Peyer's patch (tissue), 4 donors: ENCODE measurements around the gene TPPP. TPM values are rescaled to one million over a fixed set of nuclear protein-coding genes. Genes with fewer than 3 reads are reported as not detected.

Source experiments
- DNase-seq, 3 donors: peaks; one replicate each; pipeline ENCODE4 v3.0.0-alpha.2; 2017 to 2019
- H3K27ac ChIP-seq, 4 donors: fragments of 200-600 bp; sonication (generic); one replicate each; pipeline ENCODE4 v1.5.1; 2016 to 2019
- H3K27me3 ChIP-seq, 2 donors: fragments of 200-600 bp; sonication (generic); one replicate each; pipeline ENCODE4 v1.5.1; 2019
- H3K36me3 ChIP-seq, 3 donors: fragments of 200-600 bp; sonication (generic); one replicate each; pipeline ENCODE4 v1.5.1; 2016 to 2019
- H3K4me1 ChIP-seq, 4 donors: fragments of 200-600 bp; sonication (generic); one replicate each; pipeline ENCODE4 v1.5.1; 2016 to 2019
- H3K4me3 ChIP-seq, 4 donors: fragments of 200-600 bp; sonication (generic); 1 replicate in 3 of 4; 2 replicates in 1 of 4; pipeline ENCODE4 v1.5.1; 2016 to 2019; ENCODE audit warnings: mild to moderate bottlenecking in 1 of 4
- H3K9me3 ChIP-seq, 4 donors: fragments of 200-600 bp; sonication (generic); one replicate each; pipeline ENCODE4 v1.5.1; 2016 to 2019; ENCODE audit warnings: mild to moderate bottlenecking in 1 of 4
- CTCF ChIP-seq, 6 experiments: fragments of 450-650 bp in 4 of 6; fragments of 200-600 bp in 2 of 6; sonication (generic) in 1 of 6; IDR thresholded peaks; one replicate each; pipeline ENCODE4 v1.5.1; 2017 to 2019; ENCODE audit warnings: antibody characterized with exemption in 6 of 6, mild to moderate bottlenecking in 3 of 6, moderate library complexity in 1 of 6
- POLR2A ChIP-seq, 2 donors: fragments of 450-650 bp; IDR thresholded peaks; one replicate each; pipeline ENCODE4 v1.5.1; 2017; ENCODE audit warnings: antibody characterized with exemption in 2 of 2, mild to moderate bottlenecking in 2 of 2, moderate library complexity in 2 of 2
- total RNA-seq, 4 donors: library from RNA; depleted of rRNA; stranded (reverse); fragments of >200 nt; gene quantifications; one replicate each; pipeline ENCODE4 v1.1.0, GENCODE V29; 2016

TPPP gene
- total RNA-seq, 4 donors from 2014 or later = 7.4 to 60.5 (median 14.5) TPM

DNA sequence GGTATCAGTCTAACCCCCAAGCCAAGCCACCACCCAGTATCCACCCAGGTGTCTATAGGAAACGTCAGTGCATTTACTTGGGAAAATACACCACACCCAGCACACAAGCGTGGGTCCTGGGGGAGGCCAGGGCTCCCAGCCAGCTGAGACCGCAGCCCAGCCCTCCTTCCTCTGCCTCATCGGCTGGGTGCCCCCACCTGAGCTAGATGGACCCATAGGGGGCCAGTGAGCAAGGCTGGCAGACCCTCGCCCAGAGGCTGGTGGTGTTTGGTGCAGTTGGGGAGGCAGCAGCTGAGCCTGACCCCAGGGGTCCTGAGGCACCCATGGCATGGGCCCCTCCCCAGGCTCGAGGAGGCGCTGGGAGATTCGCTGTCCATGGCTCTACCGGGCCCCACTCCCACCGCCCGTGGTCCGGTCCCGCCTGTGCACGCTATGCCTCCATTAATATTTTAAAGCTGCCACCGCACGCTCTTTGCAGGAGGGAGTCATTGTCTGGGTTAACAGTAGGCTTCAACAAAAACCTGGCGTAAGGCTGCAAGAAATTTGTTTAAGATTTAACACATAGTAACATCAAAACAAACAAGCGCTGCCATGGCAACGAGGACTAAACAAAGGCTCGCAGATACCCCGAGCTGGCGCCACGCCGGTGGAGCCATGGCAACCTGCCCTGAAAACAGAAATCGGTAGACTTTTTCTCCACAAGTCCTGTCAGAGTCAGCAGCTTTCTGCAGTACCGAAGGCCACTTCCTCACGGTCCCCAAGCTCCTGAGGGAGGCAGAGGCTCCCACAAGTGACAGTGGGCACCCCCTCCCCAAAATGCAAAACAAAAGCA is 20.6 kb downstream of the TPPP start:
- H3K27me3 ChIP-seq = no peaks in the 10 kb centered on the region
- H3K36me3 ChIP-seq = no peaks in the 10 kb centered on the region
- H3K27ac ChIP-seq = peak overlapping the region in 3 of 4 donors; percentile 25 to 71 (median 41)
- DNase-seq = peak; percentile 60 to 92 (median 86)
- peak overlapping the region in 3 of 4 donors; percentile 6 to 38 (median 11) for H3K4me3 ChIP-seq
- H3K9me3 ChIP-seq = peaks cover 0 to 5% (median 0%) of the 10 kb centered on the region in 4 donors
- H3K4me1 ChIP-seq = peaks cover 0 to 41% (median 16%) of the 10 kb centered on the region in 4 donors
- TF ChIP-seq POLR2A (IDR thresholded peaks at IDR 0.05) = no peak
- peak in 1 of 6 experiments; percentile 9 for TF ChIP-seq CTCF (IDR thresholded peaks at IDR 0.05)

DNA sequence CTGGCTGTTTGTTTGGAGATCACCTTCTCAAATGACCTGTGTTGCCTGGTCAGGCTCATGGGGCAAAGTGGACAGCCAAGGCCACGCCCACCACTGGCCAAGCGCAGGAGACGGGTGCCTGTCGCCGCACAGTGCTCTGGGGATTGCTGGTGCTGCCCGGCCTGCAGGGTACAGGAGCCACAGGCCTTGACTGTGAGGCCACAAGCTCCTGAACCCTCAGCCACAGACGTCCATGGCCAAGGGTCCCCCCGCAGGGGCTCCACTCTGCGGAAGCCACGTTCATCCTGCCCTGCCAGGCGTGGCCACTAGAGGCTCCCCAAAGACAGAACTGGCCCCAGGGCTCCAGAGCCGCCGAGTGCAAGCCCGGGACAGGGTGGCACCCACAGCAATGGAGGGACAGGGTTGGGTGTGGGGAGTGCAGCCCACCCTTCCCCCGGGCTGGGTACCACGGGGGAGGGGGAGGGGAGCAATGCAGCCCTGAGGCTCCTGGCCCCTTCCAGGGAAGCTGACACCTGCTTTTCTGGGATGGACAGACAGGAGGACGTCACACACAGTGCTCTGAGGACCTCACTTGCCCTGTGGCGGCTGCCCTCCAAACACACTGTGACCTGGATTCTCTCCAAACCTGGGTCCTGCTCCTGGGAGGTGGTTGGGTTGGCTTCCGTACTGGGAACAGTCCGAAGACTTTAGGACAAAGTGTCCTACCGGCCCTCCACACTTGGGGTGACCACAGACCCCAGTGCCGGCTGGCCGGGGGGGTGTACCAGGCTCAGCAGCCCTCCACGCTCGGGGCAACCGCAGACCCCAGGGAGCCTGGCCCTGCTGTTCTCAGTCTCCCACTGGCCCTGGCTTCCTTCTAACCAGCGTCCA is 21.5 kb downstream of the TPPP start:
- peak overlapping the region in 2 of 4 donors; percentile 31 to 71 for H3K27ac ChIP-seq
- no peaks in the 10 kb centered on the region for H3K27me3 ChIP-seq
- no peaks in the 10 kb centered on the region for H3K36me3 ChIP-seq
- peak; percentile 51 to 98 (median 91) for TF ChIP-seq CTCF (IDR thresholded peaks at IDR 0.05)
- TF ChIP-seq POLR2A (IDR thresholded peaks at IDR 0.05) = no peak
- peaks cover 0 to 5% (median 0%) of the 10 kb centered on the region in 4 donors for H3K9me3 ChIP-seq
- H3K4me1 ChIP-seq = peaks cover 0 to 41% (median 16%) of the 10 kb centered on the region in 4 donors
- DNase-seq = peak; percentile 54 to 89 (median 89)
- H3K4me3 ChIP-seq = peak overlapping the region in 2 of 4 donors; percentile 38 to 42

GRCh38 chr5:670396-671270 is 22.5 kb downstream of the TPPP start:
- Histone ChIP-seq H3K36me3 (no peaks in the 10 kb centered on the region), H3K4me3 (no peak overlapping the region), H3K9me3 (peaks cover 0 to 5% (median 0%) of the 10 kb centered on the region in 4 donors), H3K27me3 (no peaks in the 10 kb centered on the region), H3K27ac (no peak overlapping the region), H3K4me1 (peaks cover 0 to 41% (median 16%) of the 10 kb centered on the region in 4 donors)
- no peak for TF ChIP-seq POLR2A (IDR thresholded peaks at IDR 0.05)
- no peak for TF ChIP-seq CTCF (IDR thresholded peaks at IDR 0.05)
- no peak for DNase-seq

GRCh38 chr5:669842-670395 is 23.2 kb downstream of the TPPP start:
- H3K9me3 ChIP-seq = peaks cover 0 to 5% (median 0%) of the 10 kb centered on the region in 4 donors
- TF ChIP-seq POLR2A (IDR thresholded peaks at IDR 0.05) (no peak), CTCF (IDR thresholded peaks at IDR 0.05) (no peak)
- peaks cover 0 to 4% (median 0%) of the 10 kb centered on the region in 3 donors for H3K36me3 ChIP-seq
- H3K27me3 ChIP-seq = no peaks in the 10 kb centered on the region
- H3K4me3 ChIP-seq = no peak overlapping the region
- H3K27ac ChIP-seq = peak overlapping the region in 1 of 4 donors; percentile 40
- DNase-seq = no peak
- peaks cover 0 to 40% (median 16%) of the 10 kb centered on the region in 4 donors for H3K4me1 ChIP-seq
